ENCODE results near the gene AADAT.

AADAT gene

DNA sequence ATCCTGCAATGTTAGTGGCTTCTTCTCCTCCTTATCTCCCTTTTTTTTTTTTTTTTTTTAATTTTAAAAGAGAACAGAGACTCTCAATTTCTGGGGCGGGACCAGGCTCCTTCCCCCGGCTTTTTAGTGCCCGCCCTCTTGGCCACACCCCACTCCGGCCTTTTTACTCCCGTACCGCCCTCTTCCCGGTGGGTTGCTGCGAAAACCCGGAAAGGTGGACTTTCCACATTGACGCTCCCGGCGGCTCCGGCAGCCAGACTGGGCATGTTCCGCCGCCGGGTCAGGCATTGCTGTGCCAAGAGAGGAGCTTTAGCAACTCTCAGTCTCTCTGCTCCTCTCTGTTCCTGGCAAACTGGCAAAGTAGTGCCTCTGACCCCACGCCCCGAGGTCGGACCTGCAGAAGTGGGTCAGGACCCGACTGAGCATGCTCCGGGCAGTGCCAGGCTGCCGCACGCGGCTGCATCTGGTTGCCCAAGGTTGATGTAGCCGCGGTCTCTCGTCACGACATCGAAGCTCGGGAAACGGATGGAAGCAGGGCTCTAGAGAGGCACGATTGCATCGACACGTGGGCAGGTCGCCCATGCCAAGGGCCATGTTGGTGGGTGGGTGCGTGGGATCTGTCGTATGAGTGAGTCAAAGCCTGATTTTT lies 62.5 kb downstream of the AADAT start:
- DNase-seq: peak; percentile 89

DNA sequence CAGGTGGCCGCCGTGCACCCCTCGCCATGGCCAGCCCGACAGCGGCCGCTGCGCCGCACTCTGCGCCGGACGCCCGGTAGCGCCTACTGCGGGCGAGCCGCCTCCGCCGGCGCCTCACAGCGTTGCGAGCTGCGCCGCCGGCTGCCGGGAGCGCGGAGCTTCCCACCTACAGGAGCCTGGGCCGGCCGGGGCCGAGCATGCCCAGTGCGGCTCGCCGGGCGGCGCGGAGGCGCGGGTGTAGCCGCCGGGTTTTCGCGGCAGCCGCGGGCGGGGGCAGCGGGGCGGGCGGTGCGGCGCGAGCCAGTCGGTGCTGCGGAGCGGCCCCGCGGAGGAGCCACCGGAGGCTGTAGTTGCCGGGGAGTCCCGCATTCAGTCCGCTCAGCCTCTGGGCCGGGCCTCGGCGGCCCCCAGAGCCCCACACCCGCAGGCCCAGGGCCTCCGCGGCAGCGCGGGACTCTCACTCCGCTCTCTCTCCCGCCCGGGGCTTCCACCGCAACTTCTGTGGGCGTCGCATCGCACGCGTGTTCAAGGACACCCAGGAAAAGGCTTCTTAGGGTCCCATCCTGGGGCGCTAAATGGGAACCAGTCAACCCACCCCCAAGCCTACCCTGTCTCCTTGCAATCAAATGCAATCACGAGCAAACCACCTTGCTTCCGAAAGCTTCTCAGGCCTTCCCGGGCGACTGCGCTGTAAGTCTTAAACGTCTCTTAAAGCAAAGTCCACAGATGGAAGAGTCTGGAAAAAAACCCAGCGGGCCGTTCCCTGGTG lies 63.3 kb downstream of the AADAT start, which contains the start of gene MFAP3L:
TSS of gene MFAP3L (minus strand) at position 143 of the 769 bp plus-strand sequence. CDS start 20,518 bp downstream, outside the sequence.
- peak; percentile 82 for DNase-seq

DNA sequence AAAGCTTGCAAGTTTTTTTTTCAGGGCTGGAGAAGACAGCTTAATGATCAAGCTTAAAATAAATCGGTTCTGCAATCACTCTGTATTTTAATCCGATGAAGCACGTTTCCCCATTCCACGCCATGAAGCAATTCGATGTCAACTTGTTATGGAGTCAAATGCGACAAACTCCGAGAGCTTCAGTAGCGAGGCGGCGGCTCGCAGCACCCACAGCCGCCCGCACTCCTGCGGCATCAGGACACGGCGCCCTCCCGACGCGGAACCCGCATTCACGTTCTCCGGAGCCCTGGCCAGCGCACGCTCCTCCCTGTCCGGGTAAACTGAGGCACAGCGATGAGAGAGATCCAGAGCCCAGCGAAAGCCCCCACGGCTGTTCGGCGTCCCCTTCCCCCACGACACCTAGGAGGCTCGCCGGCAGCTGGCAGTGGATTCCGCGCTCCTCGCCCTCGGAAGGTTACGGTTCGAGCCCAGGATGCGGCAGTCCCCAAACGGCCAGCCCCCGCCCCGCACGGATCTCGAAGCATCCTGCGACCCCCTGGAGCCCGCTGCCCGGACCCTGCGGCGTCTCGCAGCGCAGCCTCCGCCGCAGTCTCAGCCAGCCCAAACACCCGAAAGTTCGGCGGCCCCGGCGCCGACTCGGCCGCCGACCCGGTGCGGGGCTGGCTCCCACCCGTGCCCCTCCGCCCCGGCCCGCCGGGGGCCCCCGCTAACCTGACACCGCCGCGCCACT lies 64.1 kb downstream of the AADAT start:
- peak; percentile 29 for DNase-seq

DNA sequence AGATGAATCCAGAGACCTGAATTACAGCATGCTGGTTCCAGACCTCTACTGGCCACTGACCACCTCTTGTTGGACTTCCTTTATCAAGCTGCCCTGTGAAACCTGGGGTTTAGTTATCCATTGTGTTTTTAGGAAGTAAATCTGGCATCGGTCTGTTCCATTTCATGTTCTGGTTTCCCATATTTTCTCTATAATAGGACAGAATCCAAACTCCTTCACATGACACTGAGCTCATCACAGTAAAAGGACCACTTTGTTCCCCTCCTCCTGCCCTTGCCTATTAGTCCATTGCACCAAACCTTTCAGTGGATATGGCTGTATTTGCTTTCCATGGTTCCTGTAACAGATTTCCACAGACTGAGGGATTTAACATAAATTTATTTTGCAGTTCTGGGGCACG lies 67.5 kb downstream of the AADAT start:
- no peak for DNase-seq

DNA sequence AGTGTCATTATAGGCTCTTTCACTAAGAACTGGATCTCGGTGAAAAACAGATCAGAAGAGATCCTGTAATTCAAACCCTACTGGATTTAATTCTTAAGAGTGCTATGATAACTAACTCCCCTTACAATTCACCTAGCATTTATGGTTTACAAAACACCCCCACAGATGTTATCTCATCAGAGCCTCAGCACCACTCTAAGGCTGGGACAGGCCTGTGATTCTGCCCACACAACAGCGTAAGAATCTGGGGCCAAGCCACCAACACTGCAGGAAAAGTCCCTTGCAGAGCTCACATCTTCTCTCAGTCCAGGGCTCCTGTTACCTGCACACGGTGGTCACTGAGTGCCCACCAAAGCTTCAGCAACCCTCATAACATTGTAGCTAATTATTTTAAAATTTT lies 72.5 kb downstream of the AADAT start:
- DNase-seq: no peak

DNA sequence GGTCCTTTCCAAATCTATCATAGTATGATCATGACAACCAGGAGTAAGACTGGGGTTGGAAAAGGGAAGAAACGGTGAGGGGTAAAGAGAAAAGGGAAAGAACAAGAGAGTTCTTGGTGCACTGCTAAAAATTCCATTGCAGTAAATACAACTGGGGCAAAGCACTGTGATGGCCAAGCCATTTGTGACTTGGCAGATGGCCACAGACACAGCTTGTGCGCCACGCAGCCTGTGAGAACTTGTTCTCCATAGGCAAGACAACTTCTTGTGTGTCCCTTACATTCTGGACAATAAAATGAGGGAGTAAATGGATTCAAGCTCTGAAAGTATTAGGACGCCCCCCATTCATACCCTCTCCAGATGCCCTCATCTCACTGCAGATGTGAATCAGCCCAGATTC lies 74.5 kb downstream of the AADAT start:
- DNase-seq: no peak

DNA sequence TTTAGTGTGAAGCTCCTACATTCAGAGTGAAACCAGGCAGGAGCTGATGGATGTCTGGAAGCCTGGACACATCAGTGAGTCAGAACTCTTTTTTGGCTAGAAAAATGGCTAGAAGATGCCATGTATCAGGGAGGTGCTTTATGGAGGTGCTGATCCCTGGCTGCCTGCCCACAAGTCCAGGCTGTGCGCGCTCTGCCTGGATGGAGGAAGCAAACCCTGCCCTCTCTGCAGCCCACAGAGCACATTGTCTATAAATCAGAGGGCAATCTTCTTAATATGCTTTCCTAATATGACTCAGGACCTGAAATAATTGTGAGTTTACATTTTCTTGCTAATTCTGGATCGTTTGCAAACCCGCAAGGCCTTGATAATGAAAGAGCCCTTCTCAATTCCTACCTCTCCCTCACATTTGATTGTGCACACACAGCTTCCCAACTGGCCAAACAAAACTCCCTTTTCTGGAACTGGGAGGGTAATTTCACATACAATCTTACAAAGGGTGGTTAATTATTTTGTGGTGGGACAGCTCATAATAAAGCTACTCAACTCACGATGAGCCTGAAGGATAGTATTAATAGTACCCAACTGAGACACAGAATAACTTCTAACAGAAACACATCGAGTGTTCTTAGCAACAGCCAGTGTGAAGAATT lies 75.3 kb downstream of the AADAT start:
- DNase-seq: no peak

DNA sequence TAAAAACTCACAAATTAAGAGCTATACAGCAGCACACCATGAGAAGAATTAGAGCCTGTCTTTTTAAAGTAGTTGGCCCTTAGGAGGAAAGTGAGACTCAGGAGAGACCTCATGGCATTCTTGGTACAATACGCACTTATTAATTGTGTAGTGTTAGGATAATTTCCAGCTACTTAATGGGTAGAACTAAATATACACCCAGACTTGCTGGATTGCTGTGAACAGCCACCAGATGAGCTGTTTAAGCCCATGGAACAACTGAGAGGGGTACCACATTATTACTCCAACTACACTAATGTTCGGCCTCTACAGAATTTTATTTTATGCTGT lies 77.2 kb downstream of the AADAT start:
- no peak for DNase-seq

DNA sequence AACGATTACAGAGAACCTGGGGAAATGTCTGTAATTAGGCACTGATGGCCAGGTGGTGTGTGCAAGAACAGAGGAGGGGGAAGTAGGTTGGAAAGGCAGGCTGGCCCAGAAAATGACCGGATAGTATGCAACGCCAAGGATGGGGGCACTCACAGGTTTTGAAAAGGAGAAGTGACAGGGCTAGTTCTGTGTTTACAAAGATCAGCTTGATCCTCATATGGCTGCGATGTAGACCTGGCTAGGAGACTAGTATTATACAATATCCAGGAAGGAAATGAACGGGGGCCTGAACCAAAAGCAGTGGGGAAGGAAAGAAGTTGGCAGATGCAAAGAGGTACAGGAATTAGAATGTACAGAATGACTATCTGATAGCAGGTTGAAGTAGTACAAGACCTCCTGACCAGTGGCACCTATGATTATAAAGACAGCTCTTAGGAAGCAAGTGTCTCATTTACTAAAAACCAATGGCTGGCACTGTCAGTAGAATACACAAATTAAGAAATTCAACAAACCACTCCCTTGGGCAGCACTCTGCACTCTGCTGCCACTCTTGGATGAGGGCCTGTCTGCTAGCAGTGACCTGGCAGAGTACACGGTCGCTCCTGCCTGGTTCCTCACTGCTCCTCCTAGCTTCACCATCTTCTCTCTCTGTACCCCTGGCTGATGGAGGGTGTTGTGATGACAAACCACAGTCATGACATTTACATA lies 77.7 kb downstream of the AADAT start:
- no peak for DNase-seq
